Suppressor macrophage (primary cell): Measurements from ENCODE around the gene PHC1.

Source experiments
- DNase-seq, 4 experiments: peaks; one replicate each; pipeline ENCODE4 v3.0.0-alpha.2; 2020 to 2022

Gene PHC1

GRCh38 chr12:8950221-8950527, 35.9 kb downstream of the PHC1 start:
- no peak for DNase-seq

GRCh38 chr12:8950702-8951478, 36.6 kb downstream of the PHC1 start:
- DNase-seq = peak in 3 of 4 experiments; percentile 21 to 50 (median 39)

- DNase-seq = peak in 2 of 4 experiments; percentile 11 to 22
Observed at GRCh38 chr12:8951744-8952143, 37.4 kb downstream of the PHC1 start.

DNA sequence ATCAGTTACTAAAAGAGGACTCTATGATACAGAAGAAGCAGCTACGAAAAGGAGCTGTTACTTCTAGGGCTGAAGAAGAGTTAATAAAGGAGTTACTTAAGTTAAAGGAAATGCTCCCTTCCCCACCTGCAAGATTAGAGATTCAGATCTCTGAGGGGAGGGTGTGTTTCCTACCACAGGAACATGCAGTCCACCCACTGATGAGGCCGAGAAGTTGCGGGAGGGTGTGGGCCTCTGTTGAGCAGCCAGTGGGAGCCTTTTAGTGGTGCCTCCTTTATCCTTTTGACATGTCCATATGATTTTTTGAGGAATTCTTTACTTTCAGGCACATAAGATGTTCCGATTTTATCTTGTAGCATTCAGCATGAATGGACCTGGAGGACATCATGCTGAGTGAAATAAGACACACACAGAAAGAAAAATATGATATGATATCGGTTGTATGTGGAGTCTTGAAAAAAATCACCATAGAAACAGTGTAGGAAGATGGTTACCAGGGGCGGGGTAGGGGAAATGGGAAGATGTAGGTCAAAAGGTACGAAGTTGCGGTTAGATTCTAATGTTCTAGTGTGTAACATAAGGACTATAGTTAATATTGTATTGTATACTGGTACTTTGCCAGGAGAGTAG, 39.6 kb downstream of the PHC1 start:
- no peak for DNase-seq

GRCh38 chr12:8956073-8956472, 41.8 kb downstream of the PHC1 start:
- no peak for DNase-seq

- no peak for DNase-seq
Observed at GRCh38 chr12:8956772-8957171, 42.5 kb downstream of the PHC1 start.

- no peak for DNase-seq
Observed at GRCh38 chr12:8957561-8957960, 43.3 kb downstream of the PHC1 start.

DNA sequence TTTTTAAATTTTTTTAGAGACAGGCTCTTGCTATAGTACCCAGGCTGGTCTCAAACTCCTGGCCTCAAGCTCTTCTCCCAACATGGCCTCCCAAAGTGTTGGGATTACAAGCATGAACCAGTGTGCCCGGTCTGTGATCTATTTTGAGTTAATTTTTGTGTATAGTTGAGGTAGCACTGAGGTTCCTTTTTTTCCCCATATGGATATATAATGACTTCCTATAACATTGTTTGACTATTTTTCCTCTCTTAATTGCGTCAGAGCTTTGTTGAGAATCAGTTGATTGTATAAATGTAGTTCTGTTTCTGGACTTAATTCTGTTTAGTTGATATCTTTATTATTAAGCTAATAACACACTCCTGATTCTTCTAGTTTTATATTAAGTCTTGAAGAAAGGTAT, 43.8 kb downstream of the PHC1 start:
- DNase-seq = peak in 3 of 4 experiments; percentile 12 to 52 (median 41)

DNA sequence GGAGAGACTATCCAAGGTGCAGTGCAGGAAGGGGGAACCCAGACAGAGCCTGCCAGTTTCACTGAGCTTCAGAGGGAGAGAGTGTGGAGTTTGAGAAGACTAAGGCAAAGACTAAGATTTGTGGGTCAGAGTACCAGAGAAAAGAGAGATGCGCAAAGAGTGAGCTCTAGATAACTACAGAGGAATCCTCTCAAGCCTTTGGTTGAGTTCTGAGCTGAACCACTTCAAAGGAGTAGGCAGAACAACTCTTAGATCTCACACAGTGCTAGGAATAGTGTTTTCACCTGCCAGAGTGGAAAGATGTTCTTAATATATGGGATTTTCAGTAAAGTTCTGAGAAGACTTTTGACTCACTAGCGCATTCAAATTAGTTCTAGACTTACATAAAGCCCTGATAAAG, 45.9 kb downstream of the PHC1 start:
- DNase-seq = no peak

GRCh38 chr12:8968761-8969160, 54.5 kb downstream of the PHC1 start:
- DNase-seq = no peak

DNA sequence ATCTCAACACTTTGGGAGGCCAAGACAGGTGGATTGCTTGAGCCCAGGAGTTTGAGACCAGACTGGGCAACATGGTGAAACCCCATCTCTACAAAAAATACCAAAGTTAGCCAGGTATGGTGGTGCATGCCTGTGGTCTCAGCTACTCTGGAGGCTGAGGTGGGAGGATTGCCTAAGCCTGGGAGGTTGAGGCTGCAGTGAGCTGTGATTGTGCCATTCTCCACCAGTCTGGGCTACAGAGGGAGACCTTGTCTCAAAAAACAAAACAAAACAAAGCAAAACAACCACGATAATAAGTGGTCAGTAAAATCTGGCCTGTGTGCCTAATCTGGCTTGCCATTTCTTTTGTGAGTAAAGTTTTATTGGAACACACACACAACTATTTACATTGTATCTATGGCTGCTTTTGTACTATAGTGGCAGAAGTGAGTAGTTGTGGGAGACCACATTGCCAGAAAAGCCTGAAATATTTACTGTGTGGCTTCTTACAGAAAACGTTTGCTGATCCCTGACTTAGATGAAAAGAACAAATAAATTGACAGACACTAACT, 55.6 kb downstream of the PHC1 start:
- no peak for DNase-seq

DNA sequence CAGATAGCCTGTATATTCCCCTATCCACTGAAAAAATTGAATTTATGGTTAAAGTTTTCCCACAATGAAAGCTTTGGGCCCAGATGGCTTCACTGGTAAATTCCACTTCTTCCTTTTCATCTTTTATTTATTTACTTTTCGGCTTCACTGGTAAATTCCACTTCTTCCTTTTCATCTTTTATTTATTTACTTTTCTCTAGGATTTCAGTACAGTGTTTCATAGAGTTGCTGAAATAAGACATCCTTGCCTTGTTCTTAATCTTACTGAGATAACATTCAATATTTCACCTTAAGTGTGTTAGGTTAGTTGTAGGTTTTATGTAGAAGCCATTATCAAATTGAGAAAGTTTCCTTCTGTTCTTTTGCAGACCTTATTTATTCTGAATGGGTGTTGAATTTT, 56.1 kb downstream of the PHC1 start:
- no peak for DNase-seq

- DNase-seq = no peak
Observed at GRCh38 chr12:8980137-8980536, 65.8 kb downstream of the PHC1 start.

- DNase-seq = peak; percentile 10 to 62 (median 50)
Observed at GRCh38 chr12:8985213-8985754, 71.0 kb downstream of the PHC1 start.

- DNase-seq = peak in 3 of 4 experiments; percentile 14 to 20 (median 19)
Observed at GRCh38 chr12:8987163-8987562, 72.9 kb downstream of the PHC1 start.

DNA sequence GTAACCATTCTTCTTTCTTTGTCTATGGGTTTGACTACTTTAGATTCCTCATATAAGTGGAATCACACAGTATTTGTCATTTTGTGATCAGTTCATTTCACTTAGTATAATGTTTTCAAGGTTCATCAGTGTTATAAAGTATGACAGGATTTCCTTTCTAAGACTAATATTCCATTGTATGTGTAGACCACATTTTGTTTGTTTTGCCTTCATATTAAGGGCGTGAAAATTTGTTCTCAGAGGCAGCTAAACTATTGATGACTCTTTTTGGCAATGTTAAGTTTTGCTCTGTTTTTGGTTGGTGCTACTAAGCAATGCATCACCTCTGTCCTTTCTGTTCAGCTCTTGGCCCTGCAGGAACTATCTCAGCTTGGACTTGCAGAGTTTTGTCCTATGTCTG, 73.4 kb downstream of the PHC1 start:
- no peak for DNase-seq

DNA sequence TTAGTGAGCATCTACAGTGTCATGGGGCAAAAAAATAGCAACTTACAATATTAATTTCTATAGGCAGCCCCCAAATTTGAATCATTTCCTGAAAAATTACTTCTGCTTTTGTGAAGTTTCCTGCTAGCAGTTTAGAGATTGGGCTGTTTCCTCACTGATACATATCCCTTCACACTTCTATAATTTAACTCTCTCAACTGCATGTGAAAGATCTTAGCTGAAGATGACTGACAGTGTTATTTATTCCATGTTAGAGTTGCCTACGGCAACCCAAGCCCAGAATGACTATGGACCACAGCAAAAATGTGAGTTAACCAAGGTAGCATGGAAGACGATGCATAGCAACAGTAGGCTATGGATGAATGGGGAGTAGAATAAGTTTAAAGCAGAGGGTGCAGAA, 75.1 kb downstream of the PHC1 start, which contains the start of gene KLRG1:
Gene KLRG1 (plus strand): TSS at position 134 of the 400 bp plus-strand sequence. CDS start 90 bp downstream, at position 224.
- DNase-seq = peak; percentile 12 to 64 (median 40)
